NCI-H1105 treated with DMSO at 0.1 percent for 48 hours (cell line): Measurements from ENCODE around the gene COL7A1.
"Not testable (repeated sequence)": the region's sequence is repeated elsewhere in the genome, so short reads cannot be mapped to it uniquely, and the experiment has no call there.

ENCODE experiments used
- DNase-seq: peaks from one replicate; lab custom pipeline; 2025; lab: John Stamatoyannopoulos, UW

COL7A1 gene

DNA sequence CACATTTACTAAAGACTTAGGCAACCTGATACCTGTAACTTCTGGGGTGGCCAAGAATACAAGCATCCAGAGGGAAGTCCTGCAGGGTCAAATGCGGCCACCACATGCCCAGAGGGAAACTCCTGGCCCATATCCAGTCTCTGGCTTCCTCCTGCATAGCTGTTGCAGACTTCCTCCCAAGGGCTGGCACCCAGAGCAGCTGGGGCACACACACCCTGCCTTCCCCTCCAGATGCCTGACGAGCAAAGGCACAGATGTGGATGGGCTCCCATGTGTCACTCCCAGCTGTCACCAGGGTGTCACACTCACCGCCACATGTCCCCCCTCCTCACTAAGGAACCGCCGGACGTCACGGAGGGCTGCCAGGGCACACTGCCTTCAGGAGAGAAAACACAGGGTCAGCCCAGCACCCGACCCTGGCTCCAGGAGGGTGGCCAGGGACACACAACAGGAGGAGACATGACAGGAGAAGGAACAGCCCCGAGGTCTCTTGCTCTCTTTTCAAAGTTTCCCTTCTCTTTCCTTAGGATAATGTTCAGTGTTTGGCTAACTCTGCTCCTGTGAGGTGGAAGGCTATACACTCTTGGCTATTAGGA is 51.8 kb downstream of the COL7A1 start:
- DNase-seq = no peak

DNA sequence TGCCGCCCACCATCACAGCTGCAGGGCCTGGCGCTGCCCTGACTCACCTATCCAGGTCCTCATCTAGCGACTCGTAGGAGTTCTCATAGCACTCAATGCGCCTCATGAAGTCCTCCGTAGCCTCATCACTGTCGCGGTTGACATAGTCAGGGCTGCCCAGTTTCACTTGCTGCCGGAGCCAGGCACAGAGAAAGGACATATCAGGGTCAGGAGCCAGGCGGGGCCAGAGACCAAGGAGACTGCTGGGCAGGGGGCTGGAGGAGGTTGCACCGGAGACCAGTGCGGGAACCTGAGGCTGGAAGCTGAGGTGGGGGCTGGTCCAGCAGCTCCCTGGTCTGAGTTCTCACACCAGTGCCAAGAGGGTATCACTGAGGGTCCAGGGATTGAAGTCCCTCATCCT is 56.7 kb downstream of the COL7A1 start:
- no peak for DNase-seq

DNA sequence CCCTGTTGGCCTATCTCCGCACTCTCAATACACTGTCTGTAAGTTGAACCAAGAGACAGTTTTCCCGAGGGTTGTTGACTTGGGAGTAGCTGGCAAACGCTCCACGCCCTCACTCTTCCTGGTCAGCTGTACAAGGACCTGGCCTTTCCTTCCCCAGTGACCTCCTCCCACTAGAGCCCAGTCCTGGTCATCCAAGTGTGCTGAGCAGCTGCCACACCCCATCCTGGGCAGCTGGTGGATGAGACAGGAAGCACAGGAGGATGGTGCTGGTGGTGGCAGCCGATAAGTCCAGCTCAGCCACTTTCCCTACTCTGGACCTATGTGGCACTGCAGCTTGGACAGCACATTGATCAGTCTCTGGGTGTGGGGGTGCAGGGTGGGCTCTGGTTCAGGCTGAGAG is 58.3 kb downstream of the COL7A1 start:
- no peak for DNase-seq

DNA sequence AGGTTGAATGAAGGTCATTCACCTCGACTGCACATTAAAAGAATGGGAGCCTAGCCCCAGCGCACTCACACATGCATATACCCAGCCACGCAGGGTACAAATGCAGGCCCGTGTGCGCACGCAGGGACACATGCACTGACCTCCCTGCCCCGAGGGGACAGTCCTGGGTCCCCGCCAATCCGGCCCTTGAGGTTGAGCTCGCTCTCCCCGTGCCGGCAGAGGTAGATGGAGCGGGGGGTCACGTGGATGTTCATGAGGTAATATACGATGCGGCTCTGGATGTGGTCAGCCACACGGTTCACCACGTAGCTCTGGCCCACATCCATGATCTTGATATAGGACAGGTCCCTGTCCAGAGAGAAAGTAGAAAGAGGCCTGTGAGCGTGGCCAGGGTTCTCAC is 59.0 kb downstream of the COL7A1 start:
- no peak for DNase-seq

DNA sequence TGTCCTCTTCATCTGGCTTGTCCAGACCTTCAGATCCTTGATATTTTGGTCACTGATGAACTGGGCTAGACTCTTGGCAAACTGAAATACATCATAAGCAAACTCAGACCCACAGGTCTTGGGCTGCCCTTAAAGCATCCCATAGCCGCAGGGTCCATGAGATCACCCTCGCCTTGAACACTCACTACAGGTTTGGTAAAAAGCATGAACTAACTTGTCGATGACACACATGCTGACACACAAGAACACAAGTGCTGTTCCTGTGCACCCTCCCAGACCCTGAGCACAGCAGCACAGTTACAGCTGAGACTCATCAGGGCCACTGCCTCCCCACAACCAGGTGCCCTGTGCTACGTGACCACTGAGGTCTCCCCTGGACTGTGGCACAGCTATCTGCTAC is 59.6 kb downstream of the COL7A1 start:
- DNase-seq = no peak

DNA sequence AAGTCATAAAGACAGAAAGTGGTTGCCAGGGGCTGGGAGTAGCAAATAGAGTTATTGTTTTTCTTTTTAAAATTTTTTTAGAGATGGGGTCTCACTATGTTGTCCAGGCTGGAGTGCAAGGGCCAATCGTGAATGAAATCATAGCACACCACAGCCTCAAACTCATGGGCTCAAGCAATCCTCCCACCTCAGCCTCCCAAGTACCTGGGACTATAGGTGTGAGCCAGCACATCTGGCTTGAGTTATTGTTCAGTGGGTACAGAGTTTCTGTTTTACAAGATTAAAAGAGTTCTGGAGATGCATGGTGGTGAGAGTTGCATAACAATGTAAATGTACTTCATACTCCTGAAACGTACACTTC is 62.2 kb downstream of the COL7A1 start:
- DNase-seq = no peak

DNA sequence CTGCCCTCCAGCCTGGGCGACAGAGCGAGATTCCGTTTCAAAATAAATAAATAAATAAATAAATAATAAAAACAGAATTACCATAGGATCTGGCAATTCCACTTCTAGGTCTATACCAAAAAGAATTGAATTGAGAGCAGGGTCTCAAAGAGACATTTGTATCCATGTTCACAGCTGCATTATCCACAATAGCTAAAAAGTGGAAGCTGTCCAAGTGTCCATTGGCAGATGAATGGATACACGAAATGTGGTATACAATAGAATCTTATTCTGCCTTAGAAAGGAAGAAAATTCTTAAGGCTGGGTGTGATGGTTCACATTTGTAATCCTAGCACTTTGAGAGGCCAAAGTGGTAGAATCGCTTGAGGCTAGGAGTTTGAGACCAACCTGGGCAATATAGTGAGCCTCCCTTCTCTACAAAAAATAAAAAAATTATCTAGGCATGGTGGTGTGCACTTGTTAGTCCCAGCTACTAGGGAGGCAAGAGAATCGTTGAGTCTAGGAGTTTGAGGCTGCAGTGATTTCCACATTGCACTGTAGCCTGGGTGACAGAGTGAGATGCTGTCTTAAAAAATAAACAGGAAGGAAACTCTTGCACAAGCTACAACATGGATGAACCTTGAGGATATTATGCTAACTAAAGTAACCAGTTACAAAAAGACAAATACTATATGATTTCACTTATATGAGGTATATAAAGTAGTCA is 62.7 kb downstream of the COL7A1 start:
- no peak for DNase-seq

DNA sequence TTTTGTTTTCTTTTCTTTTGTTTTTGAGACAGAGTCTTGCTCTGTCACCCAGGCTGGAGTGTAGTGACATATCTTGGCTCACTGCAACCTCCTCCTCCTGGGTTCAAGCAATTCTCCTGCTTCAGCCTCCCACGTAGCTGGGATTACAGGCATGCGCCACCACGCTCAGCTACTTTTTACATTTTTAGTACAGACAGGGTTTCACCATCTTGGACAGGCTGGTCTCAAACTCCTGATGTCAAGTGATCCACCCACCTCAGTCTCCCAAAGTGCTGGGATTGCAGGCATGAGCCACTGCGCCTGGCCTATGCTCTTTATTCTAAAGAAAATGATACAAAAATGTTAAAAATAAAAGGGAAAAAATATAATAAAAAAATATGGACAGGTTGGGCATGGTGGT is 64.4 kb downstream of the COL7A1 start:
- not testable (repeated sequence) for DNase-seq

DNA sequence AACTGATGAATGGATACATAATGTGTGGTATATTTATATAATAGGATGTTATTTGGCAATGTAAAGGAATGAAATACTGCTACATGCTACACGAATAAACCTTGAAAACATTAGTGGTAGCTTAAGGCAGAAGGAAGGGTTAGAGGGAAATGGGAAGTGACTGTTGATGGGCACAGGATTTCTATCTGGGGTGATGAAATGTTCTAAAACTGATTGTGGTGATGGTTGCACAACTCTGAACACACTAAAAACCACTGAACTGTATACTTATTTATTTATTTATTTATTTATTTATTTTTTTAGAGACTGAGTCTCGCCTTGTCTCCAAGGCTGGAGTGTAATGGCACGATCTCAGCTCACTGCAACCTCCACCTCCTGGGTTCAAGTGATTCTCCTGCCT is 66.4 kb downstream of the COL7A1 start:
- DNase-seq = no peak

DNA sequence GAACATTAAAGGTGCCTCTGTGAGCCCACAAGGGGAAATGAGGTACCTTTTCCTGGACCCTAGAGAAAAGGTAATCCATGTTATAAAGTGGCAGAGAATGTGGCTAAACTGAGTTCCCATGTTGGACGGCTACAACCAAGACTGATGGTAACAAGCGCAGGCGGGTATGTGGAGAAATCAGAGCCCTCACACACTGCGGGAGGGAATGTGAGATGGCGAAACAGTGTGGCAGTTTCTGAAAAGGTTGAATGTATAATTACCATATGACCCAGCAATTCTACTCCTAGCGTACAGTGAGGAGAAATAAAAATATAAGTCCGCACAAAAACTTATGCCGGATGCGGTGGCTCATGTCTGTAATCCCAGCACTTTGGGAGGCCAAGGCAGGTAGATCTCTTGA is 67.1 kb downstream of the COL7A1 start:
- no peak for DNase-seq

DNA sequence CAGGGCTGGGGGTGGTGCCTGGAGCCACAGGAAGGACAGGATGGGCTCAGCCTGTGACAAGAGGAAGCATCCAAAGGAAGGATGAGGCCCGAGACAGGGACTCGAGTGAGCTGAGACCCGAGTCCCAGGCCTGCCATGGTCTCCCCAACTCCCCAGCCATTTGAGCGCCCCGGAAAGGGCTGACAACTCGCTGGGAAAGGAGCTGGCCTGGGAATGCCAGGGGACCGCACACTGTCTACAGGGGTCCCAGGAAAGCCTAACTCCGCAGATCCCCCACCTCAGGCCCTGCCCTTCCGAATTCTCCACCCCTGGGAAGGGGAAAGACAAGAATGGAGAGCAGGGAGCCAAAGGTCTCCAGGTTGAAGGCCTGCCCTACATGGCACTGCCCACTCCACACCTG is 70.2 kb downstream of the COL7A1 start:
- DNase-seq = no peak

DNA sequence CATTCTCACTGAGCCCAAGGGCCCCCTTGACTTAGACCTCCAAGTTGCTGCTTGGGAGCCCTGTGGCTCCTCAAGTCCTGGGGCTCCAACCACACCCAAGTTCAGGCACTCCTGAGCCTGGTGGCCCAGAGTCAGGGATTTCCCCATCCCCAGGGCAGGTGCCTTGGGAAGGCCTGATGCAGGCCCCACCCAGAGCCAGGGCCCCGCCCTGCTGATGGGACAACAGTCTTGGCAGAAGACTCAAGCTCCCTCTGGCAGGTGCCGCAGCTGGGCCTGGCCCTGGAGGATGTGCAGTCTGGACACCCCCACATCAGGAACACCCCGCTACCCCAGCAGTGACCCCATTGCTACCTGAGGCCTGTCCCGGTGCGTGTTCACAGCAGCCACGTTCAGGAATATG is 73.5 kb downstream of the COL7A1 start:
- no peak for DNase-seq

DNA sequence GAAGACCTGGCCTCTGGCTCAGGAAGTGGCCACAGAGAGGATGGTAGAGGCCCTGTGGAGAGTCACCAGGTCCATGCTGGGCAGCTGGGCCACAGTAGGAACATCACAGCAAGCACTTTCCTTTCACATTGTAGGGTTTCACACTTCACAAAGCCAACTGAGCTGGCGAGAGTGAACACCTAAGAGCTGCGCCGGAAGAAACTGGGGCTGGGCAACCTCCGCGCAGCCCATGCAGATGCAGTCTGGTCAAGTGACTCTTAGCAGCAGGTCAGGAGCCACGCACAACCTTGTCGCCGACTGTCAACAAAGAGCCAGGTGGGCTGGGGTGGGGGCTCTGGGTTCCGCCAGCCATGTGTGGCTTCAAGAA is 75.9 kb downstream of the COL7A1 start:
- no peak for DNase-seq

DNA sequence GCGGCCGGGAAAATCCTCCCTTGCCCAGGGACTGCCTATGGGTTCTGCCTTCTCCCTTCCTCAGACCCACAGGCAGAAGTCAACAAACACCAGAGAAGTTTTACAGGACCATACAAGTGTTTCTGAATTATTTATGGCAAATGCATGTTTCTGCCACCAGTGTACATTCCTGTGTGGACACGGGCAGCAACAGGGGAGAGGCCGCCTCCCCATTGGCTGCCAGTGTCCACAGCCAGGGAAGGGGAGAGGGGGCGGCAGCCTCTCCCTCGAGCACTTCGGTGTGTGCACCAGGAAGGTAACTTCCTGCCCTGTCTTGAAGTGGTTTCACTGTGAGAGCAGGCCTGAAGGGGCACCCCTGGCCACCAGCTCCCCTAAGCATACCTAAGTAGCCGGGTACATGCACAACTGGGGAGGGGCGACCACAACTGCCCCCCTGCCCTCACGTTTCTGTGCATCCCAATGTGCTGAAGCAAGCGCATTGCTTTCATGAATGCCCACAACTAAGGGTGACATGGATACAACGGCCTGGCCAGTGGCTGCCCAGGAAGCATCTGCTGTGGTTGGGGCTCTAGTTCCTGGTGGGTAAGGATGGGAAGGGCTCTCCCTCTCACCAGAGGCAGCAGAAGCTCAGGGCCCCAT is 76.4 kb downstream of the COL7A1 start:
- no peak for DNase-seq

DNA sequence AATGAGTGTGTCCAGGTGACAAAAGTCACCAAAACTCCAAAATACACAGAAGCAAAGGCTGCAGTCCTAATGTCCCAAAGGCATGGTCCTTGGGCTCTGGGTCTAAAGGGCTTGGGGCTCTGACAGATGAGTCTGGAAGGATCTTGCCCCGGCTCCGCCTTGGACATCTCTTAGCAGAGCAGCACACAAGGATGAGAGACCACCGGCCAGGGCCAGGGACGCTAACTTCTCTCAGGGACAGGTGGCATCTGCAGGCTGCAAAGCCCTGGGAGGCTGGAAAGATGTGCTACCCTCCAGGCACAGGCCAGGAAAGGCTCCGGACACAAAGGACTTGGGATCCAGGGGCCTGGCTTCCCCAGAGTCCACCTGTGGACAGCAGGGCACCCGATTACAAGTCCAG is 77.1 kb downstream of the COL7A1 start:
- DNase-seq = no peak

DNA sequence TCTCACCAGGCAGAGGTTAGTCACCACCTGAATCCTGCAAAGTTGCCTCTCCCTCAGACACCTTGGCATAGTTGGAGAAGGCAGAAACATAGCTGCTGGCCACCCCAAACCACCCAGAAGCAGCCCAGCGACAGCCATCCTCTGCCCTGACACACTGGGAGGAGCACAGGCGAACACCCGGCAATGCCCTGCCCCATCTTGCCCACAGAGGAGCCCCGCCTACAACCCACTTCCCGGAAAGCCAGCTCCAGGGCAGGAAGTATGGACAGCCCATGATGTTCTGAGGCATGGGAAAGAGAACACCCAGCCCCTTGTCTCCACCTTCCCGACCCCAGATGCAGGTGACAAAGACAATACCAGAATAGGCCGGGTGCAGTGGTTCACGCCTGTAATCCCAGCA is 78.6 kb downstream of the COL7A1 start:
- DNase-seq = no peak

DNA sequence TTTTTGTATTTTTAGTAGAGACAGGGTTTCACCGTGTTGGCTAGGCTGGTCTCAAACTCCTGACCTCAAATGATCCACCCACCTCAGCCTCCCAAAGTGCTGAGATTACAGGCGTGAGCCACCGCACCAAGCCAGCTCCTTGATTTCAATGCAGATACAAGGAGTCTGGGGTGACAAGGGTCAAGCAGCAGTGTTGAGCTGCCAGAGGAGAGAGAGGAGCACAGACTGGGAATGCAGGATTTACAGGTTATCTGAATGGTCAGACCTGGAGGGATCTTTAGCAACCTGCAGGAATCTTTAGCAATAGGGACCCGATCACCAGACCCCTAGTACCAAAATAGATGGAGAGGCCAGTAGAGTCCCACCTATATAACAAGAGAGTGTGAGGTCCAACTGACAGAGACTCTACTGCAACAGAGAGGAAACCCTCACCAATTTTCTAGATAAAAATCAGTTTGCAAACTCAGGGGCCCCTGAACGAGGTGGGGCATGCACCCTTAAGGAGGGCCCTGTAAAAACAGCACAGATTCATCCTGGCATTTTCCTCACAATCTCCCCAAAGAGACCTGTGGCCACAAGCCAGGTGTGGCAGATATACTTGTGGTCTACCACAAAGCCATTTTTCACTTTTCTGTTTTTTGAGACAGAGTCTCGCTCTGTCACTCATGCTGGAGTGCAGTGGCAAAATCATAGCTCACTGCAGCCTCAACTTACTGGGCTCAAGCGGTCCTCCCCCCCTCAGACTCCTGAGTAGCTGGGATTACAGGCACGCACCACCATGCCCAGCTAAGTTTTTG is 80.5 kb downstream of the COL7A1 start:
- no peak for DNase-seq
